DND-41 (cell line): Measurements from ENCODE around the gene SERINC3.

ENCODE experiments used
- ATAC-seq: fragments of 200-7000 bp; cut with Tn5 transposase; 3 replicates; pipeline ENCODE4 v1.9.1; 2021; ENCODE audit warnings: low read depth; ENCODE audit not compliant: insufficient read depth
- DNase-seq: peaks from one replicate; pipeline ENCODE4 v3.0.0-alpha.2; 2020
- H2AFZ ChIP-seq: 2 replicates; pipeline ENCODE4 v1.6.0; 2012; ENCODE audit warnings: low read depth, low read length
- H3K27ac ChIP-seq: 2 replicates; pipeline ENCODE4 v1.5.1; 2012; ENCODE audit warnings: low read length, inconsistent platforms
- H3K27me3 ChIP-seq: fragments of 200-600 bp; sonication (generic); 2 replicates; pipeline ENCODE4 v1.6.0; 2012; ENCODE audit warnings: low read length, mild to moderate bottlenecking, inconsistent platforms; ENCODE audit not compliant: insufficient read depth, poor library complexity
- H3K36me3 ChIP-seq: 2 replicates; pipeline ENCODE4 v1.5.1; 2012; ENCODE audit warnings: low read length, inconsistent platforms; ENCODE audit not compliant: insufficient read depth
- H3K4me1 ChIP-seq: 2 replicates; pipeline ENCODE4 v1.5.1; 2012; ENCODE audit warnings: mild to moderate bottlenecking, low read length; ENCODE audit not compliant: insufficient read depth
- H3K4me2 ChIP-seq: 2 replicates; pipeline ENCODE4 v1.6.0; 2012; ENCODE audit warnings: mild to moderate bottlenecking, moderate library complexity, low read length, inconsistent platforms; ENCODE audit not compliant: insufficient read depth
- H3K4me3 ChIP-seq, 2 experiments: fragments of 200-600 bp in 1 of 2; shearing (Covaris generic) in 1 of 2; 2 replicates each; pipeline ENCODE4 v1.5.1; 2012 to 2016; ENCODE audit warnings: inconsistent platforms in 2 of 2, low read length in 2 of 2, mild to moderate bottlenecking in 2 of 2, low read depth in 1 of 2, moderate library complexity in 1 of 2
- H3K79me2 ChIP-seq: 2 replicates; pipeline ENCODE4 v1.6.0; 2012; ENCODE audit warnings: low read length, inconsistent platforms; ENCODE audit not compliant: insufficient read depth
- H3K9ac ChIP-seq: 2 replicates; pipeline ENCODE4 v1.6.0; 2012; ENCODE audit warnings: low read depth, mild to moderate bottlenecking, inconsistent platforms, low read length, moderate library complexity
- H3K9me3 ChIP-seq: 2 replicates; pipeline ENCODE4 v1.5.1; 2012; ENCODE audit warnings: low read length, moderate library complexity, mild to moderate bottlenecking, inconsistent platforms; ENCODE audit not compliant: insufficient read depth, severe bottlenecking
- H4K20me1 ChIP-seq: 2 replicates; pipeline ENCODE4 v1.6.0; 2012; ENCODE audit warnings: low read length; ENCODE audit not compliant: insufficient read depth
- EZH2 ChIP-seq: IDR thresholded peaks from 3 replicates; pipeline ENCODE4 v1.6.1; 2012; ENCODE audit warnings: borderline replicate concordance, low read depth, mild to moderate bottlenecking, moderate library complexity, low read length, inconsistent platforms; ENCODE audit not compliant: severe bottlenecking
- TF ChIP-seq, protein P1 (sequence below): IDR thresholded peaks from 2 replicates; pipeline ENCODE4 v1.5.1; 2012; ENCODE audit warnings: borderline replicate concordance, low read length, moderate library complexity, mild to moderate bottlenecking; ENCODE audit not compliant: poor library complexity, severe bottlenecking; ENCODE audit errors: extremely low read depth

SERINC3 gene

DNA sequence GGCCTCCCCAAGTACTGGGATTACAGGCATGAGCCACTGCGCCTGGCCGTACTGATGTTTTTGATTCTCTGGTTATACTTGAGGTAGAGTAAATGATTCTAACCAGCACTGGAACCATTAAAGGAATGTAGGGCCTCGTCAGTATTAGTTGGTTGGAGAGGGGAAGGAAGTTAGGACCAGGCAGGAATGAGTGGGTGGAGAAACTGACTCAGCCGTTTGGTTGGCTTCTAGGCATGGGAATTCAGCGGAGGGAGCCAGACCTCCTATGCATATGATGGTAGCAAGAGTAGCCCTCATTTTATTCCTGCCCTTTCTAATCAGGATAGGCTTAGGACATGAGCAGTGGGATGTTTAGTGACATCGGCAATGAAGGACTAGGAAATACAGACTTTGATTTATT, 19.0 kb upstream of the SERINC3 start:
- Histone ChIP-seq H3K79me2 (no peaks in the 10 kb centered on the region), H3K9me3 (no peaks in the 10 kb centered on the region), H3K36me3 (no peaks in the 10 kb centered on the region), H3K27me3 (peaks cover 6% of the 10 kb centered on the region), H4K20me1 (no peaks in the 10 kb centered on the region), H3K4me3 (no peak overlapping the region), H3K4me1 (no peaks in the 10 kb centered on the region), H3K27ac (no peak overlapping the region), H3K4me2 (no peak overlapping the region), H3K9ac (no peak overlapping the region), H2AFZ (no peak overlapping the region)
- ATAC-seq (no peak), DNase-seq (no peak)
- TF ChIP-seq EZH2, result no peak
- TF ChIP-seq, protein P1, sequence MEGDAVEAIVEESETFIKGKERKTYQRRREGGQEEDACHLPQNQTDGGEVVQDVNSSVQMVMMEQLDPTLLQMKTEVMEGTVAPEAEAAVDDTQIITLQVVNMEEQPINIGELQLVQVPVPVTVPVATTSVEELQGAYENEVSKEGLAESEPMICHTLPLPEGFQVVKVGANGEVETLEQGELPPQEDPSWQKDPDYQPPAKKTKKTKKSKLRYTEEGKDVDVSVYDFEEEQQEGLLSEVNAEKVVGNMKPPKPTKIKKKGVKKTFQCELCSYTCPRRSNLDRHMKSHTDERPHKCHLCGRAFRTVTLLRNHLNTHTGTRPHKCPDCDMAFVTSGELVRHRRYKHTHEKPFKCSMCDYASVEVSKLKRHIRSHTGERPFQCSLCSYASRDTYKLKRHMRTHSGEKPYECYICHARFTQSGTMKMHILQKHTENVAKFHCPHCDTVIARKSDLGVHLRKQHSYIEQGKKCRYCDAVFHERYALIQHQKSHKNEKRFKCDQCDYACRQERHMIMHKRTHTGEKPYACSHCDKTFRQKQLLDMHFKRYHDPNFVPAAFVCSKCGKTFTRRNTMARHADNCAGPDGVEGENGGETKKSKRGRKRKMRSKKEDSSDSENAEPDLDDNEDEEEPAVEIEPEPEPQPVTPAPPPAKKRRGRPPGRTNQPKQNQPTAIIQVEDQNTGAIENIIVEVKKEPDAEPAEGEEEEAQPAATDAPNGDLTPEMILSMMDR, result no peak

DNA sequence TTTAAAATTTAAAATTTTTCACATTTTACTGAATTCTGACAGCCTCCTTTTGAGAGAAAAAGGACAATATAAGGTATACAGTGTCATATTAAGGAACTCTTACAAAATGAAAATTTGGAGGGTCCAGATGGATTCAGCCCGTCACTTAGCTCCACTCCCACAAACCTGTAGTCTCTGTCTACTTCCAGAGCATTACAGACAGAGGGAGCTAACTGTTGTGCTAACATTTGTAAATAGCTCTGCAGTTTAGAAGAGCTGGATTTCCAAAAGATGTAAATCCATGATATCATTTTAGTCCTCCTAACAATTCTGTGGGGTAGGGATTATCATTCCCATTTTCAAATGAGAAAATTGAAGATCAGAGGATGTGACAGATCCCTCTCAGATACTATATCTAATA, 16.1 kb upstream of the SERINC3 start:
- Histone ChIP-seq H3K36me3 (no peaks in the 10 kb centered on the region), H2AFZ (no peak overlapping the region), H3K9ac (no peak overlapping the region), H4K20me1 (no peaks in the 10 kb centered on the region), H3K4me1 (0 out of 2 replicates have a peak, but pooled peaks cover 4% of the 10 kb centered on the region), H3K4me3 (no peak overlapping the region), H3K9me3 (no peaks in the 10 kb centered on the region), H3K27ac (no peak overlapping the region), H3K79me2 (no peaks in the 10 kb centered on the region), H3K27me3 (peaks cover 17% of the 10 kb centered on the region), H3K4me2 (no peak overlapping the region)
- DNase-seq (no peak), ATAC-seq (no peak)
- TF ChIP-seq EZH2, result no peak
- TF ChIP-seq, protein P1, result no peak

DNA sequence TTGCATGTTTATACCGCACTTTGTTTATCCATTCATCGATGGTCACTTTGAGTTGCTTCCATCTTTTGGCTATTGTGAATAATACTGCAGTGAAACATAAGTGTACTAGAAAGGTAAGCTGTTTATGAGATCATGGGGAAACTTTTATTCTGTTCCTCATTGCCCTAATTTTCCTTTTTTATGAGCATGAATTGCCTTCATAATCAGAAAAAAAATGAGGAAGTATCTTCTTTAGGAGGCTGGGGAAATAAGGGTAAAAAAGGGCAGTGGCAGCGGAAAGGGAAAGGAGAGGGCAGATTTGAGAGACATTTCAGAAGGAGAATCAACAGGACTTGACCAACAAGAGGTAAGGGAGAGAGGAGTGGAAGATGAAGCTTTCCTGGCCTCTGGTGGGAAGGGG, 14.3 kb upstream of the SERINC3 start:
- Histone ChIP-seq H3K4me3 (no peak overlapping the region), H3K27ac (no peak overlapping the region), H3K4me1 (peaks cover 22% of the 10 kb centered on the region), H3K36me3 (no peaks in the 10 kb centered on the region), H3K9ac (no peak overlapping the region), H2AFZ (no peak overlapping the region), H3K27me3 (peaks cover 35% of the 10 kb centered on the region), H3K79me2 (no peaks in the 10 kb centered on the region), H3K9me3 (no peaks in the 10 kb centered on the region), H3K4me2 (no peak overlapping the region), H4K20me1 (no peaks in the 10 kb centered on the region)
- DNase-seq (no peak), ATAC-seq (no peak)
- TF ChIP-seq, protein P1, result no peak
- TF ChIP-seq EZH2, result no peak

DNA sequence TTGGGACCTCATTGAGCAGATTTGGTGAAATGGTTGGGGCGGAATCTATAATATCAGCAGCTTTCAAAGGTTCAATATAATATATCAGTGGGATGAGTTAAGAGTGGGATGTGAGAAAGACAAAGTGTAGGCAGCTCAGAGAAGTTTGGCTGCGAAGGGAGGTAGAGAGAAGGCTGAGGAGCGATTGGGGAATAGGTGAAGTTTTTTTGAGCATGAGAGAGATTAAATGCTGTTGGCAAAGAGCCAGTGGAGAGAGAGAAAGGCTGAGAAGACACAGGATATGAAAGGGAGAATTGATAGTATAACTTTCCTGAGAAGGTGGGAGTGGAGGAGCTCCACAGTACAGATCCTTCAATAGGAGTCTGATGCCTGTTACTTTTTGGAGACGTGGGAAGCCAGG, 12.1 kb upstream of the SERINC3 start:
- Histone ChIP-seq H2AFZ (no peak overlapping the region), H3K4me3 (no peak overlapping the region), H3K4me2 (no peak overlapping the region), H4K20me1 (no peaks in the 10 kb centered on the region), H3K79me2 (no peaks in the 10 kb centered on the region), H3K9me3 (no peaks in the 10 kb centered on the region), H3K4me1 (peaks cover 24% of the 10 kb centered on the region), H3K27ac (no peak overlapping the region), H3K27me3 (peaks cover 38% of the 10 kb centered on the region), H3K9ac (no peak overlapping the region), H3K36me3 (no peaks in the 10 kb centered on the region)
- no peak for TF ChIP-seq EZH2
- TF ChIP-seq, protein P1, result no peak
- DNase-seq (no peak), ATAC-seq (no peak)
